ENCODE results near the gene NPY4R2.
"Not testable (repeated sequence)": the region's sequence is repeated elsewhere in the genome, so short reads cannot be mapped to it uniquely, and the experiment has no call there.

The NPY4R2 gene

GRCh38 chr10:47894571-47894970, 23.9 kb upstream of the NPY4R2 start:
- not testable (repeated sequence) for H3K27ac ChIP-seq (ENCODE audit: insufficient read depth, low read length, poor library complexity, severe bottlenecking); H3K4me3 ChIP-seq (ENCODE audit: insufficient read depth, low read depth, low read length, poor library complexity, severe bottlenecking); H3K4me1 ChIP-seq (ENCODE audit: control insufficient read depth, insufficient read depth, low read length, poor library complexity, severe bottlenecking); H3K36me3 ChIP-seq (ENCODE audit: control insufficient read depth, insufficient read depth, low read length); H3K27me3 ChIP-seq (replicated peaks; ENCODE audit: control insufficient read depth, insufficient read depth, low read length, poor library complexity, severe bottlenecking); H3K9me3 ChIP-seq (ENCODE audit: control insufficient read depth, low read length); DNase-seq

DNA sequence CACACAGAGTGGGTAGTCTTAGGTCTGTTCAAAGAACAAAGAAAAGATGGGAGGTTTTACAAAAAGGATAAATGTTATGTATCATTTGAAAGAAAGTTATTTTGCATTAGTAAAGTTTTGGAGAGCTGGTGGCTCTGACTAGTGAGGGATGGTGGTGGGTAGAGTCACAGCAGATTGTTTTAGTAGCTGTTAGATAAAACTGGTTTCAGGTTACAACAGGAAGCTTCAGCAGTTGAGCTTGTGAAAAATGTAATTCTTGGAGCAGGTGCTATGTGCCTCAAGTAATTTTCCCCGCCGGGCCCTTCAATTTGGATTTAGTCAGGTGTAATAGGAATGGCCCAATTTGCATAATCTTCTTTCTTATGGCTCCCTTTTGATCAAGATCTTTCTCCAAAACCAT, 20.6 kb upstream of the NPY4R2 start:
- DNase-seq; H3K27me3 ChIP-seq (replicated peaks; ENCODE audit: control insufficient read depth, insufficient read depth, low read length, poor library complexity, severe bottlenecking); H3K36me3 ChIP-seq (ENCODE audit: control insufficient read depth, insufficient read depth, low read length): not testable (repeated sequence)

GRCh38 chr10:47909333-47909732, 9.1 kb upstream of the NPY4R2 start:
- H3K4me3 ChIP-seq (ENCODE audit: insufficient read depth, low read depth, low read length, poor library complexity, severe bottlenecking); H3K36me3 ChIP-seq (ENCODE audit: control insufficient read depth, insufficient read depth, low read length); H3K9me3 ChIP-seq (ENCODE audit: control insufficient read depth, low read length); DNase-seq; H3K4me1 ChIP-seq (ENCODE audit: control insufficient read depth, insufficient read depth, low read length, poor library complexity, severe bottlenecking); H3K27me3 ChIP-seq (replicated peaks; ENCODE audit: control insufficient read depth, insufficient read depth, low read length, poor library complexity, severe bottlenecking); H3K27ac ChIP-seq (ENCODE audit: insufficient read depth, low read length, poor library complexity, severe bottlenecking): not testable (repeated sequence)

More for the DNA sequence above, 20.6 kb upstream of the NPY4R2 start:
- not testable (repeated sequence) for H3K9me3 ChIP-seq (ENCODE audit: control insufficient read depth, low read length); H3K4me1 ChIP-seq (ENCODE audit: control insufficient read depth, insufficient read depth, low read length, poor library complexity, severe bottlenecking); H3K27ac ChIP-seq (ENCODE audit: insufficient read depth, low read length, poor library complexity, severe bottlenecking); H3K4me3 ChIP-seq (ENCODE audit: insufficient read depth, low read depth, low read length, poor library complexity, severe bottlenecking)

GRCh38 chr10:47910486-47910885, 8.0 kb upstream of the NPY4R2 start:
- not testable (repeated sequence) for H3K27ac ChIP-seq (ENCODE audit: insufficient read depth, low read length, poor library complexity, severe bottlenecking); H3K4me3 ChIP-seq (ENCODE audit: insufficient read depth, low read depth, low read length, poor library complexity, severe bottlenecking); H3K4me1 ChIP-seq (ENCODE audit: control insufficient read depth, insufficient read depth, low read length, poor library complexity, severe bottlenecking); H3K36me3 ChIP-seq (ENCODE audit: control insufficient read depth, insufficient read depth, low read length); DNase-seq; H3K9me3 ChIP-seq (ENCODE audit: control insufficient read depth, low read length); H3K27me3 ChIP-seq (replicated peaks; ENCODE audit: control insufficient read depth, insufficient read depth, low read length, poor library complexity, severe bottlenecking)

GRCh38 chr10:47914052-47914451, 4.4 kb upstream of the NPY4R2 start:
- not testable (repeated sequence) for H3K9me3 ChIP-seq (ENCODE audit: control insufficient read depth, low read length); H3K36me3 ChIP-seq (ENCODE audit: control insufficient read depth, insufficient read depth, low read length); H3K4me3 ChIP-seq (ENCODE audit: insufficient read depth, low read depth, low read length, poor library complexity, severe bottlenecking); H3K27me3 ChIP-seq (replicated peaks; ENCODE audit: control insufficient read depth, insufficient read depth, low read length, poor library complexity, severe bottlenecking); DNase-seq; H3K27ac ChIP-seq (ENCODE audit: insufficient read depth, low read length, poor library complexity, severe bottlenecking); H3K4me1 ChIP-seq (ENCODE audit: control insufficient read depth, insufficient read depth, low read length, poor library complexity, severe bottlenecking)

GRCh38 chr10:47915849-47916548, 2.5 kb upstream of the NPY4R2 start:
- H3K4me3 ChIP-seq (ENCODE audit: insufficient read depth, low read depth, low read length, poor library complexity, severe bottlenecking); H3K36me3 ChIP-seq (ENCODE audit: control insufficient read depth, insufficient read depth, low read length); H3K27ac ChIP-seq (ENCODE audit: insufficient read depth, low read length, poor library complexity, severe bottlenecking); DNase-seq; H3K9me3 ChIP-seq (ENCODE audit: control insufficient read depth, low read length); H3K4me1 ChIP-seq (ENCODE audit: control insufficient read depth, insufficient read depth, low read length, poor library complexity, severe bottlenecking); H3K27me3 ChIP-seq (replicated peaks; ENCODE audit: control insufficient read depth, insufficient read depth, low read length, poor library complexity, severe bottlenecking): not testable (repeated sequence)

DNA sequence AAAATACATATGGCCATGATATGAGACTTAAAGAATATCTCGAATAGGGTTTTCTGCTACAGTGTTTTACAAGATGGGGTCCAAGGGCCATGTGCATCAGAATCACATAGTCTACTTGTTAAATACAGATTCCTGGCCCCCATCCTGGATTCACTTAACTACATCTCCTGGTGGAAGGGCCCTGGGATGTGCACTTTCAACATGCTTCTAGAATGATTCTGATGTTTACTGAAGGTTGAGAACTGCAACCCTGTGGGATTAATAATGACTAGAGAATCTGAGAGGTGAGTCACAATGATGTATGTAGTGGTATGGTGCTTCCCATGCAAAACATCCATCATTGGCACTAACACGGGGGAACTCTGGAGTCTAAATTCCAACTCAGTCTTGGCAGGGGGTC, 2.1 kb downstream of the NPY4R2 start:
- DNase-seq; H3K36me3 ChIP-seq (ENCODE audit: control insufficient read depth, insufficient read depth, low read length); H3K27me3 ChIP-seq (replicated peaks; ENCODE audit: control insufficient read depth, insufficient read depth, low read length, poor library complexity, severe bottlenecking); H3K4me3 ChIP-seq (ENCODE audit: insufficient read depth, low read depth, low read length, poor library complexity, severe bottlenecking); H3K4me1 ChIP-seq (ENCODE audit: control insufficient read depth, insufficient read depth, low read length, poor library complexity, severe bottlenecking); H3K9me3 ChIP-seq (ENCODE audit: control insufficient read depth, low read length); H3K27ac ChIP-seq (ENCODE audit: insufficient read depth, low read length, poor library complexity, severe bottlenecking): not testable (repeated sequence)

DNA sequence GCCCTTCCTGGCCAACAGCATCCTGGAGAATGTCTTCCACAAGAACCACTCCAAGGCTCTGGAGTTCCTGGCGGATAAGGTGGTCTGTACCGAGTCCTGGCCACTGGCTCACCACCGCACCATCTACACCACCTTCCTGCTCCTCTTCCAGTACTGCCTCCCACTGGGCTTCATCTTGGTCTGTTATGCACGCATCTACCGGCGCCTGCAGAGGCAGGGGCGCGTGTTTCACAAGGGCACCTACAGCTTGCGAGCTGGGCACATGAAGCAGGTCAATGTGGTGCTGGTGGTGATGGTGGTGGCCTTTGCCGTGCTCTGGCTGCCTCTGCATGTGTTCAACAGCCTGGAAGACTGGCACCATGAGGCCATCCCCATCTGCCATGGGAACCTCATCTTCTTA, 4.0 kb downstream of the NPY4R2 start:
- not testable (repeated sequence) for DNase-seq; H3K4me1 ChIP-seq (ENCODE audit: control insufficient read depth, insufficient read depth, low read length, poor library complexity, severe bottlenecking); H3K4me3 ChIP-seq (ENCODE audit: insufficient read depth, low read depth, low read length, poor library complexity, severe bottlenecking)

GRCh38 chr10:47924628-47925027, 6.2 kb downstream of the NPY4R2 start:
- not testable (repeated sequence) for H3K36me3 ChIP-seq (ENCODE audit: control insufficient read depth, insufficient read depth, low read length); H3K9me3 ChIP-seq (ENCODE audit: control insufficient read depth, low read length); H3K27me3 ChIP-seq (replicated peaks; ENCODE audit: control insufficient read depth, insufficient read depth, low read length, poor library complexity, severe bottlenecking); DNase-seq; H3K27ac ChIP-seq (ENCODE audit: insufficient read depth, low read length, poor library complexity, severe bottlenecking); H3K4me1 ChIP-seq (ENCODE audit: control insufficient read depth, insufficient read depth, low read length, poor library complexity, severe bottlenecking); H3K4me3 ChIP-seq (ENCODE audit: insufficient read depth, low read depth, low read length, poor library complexity, severe bottlenecking)

More for the DNA sequence above, 4.0 kb downstream of the NPY4R2 start:
- not testable (repeated sequence) for H3K9me3 ChIP-seq (ENCODE audit: control insufficient read depth, low read length); H3K27me3 ChIP-seq (replicated peaks; ENCODE audit: control insufficient read depth, insufficient read depth, low read length, poor library complexity, severe bottlenecking); H3K27ac ChIP-seq (ENCODE audit: insufficient read depth, low read length, poor library complexity, severe bottlenecking); H3K36me3 ChIP-seq (ENCODE audit: control insufficient read depth, insufficient read depth, low read length)

DNA sequence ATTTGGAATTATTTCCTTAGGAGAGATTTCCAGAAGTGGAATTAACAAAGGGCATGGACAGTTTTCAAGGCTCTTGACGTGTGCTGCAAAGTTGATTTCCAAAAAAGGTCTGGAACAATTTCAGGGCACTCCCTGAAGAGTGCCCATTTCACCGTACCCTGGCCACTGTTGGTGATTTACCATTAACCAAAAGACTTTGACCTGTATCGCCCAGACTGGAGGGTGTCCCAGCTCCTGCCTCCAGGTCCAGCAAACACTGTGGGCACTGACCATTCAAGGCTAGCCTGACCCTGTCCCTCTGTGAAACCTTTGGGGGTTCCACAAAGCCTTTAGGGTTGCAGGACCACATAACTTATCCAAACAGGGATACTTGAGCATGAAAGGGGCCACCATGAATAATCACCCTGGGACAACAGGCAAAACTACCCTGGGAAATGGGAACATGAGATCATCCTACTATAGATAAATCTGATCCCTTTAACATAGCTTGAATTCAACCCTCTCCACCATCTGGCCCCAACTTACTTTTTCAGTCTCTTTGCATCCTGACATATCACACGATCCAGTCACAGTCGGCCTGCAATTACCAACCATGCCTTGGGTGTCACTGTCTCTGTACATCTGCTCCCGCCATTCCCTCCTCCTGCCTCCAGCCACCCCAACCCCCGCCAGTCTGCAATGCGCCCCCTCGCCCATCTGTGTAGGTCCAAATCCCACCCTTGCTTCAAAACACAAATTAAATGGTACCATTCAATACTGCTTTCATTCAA, 8.9 kb downstream of the NPY4R2 start:
- H3K27me3 ChIP-seq (replicated peaks; ENCODE audit: control insufficient read depth, insufficient read depth, low read length, poor library complexity, severe bottlenecking), result not testable (repeated sequence)

More for the DNA sequence above, 8.9 kb downstream of the NPY4R2 start:
- DNase-seq; H3K27ac ChIP-seq (ENCODE audit: insufficient read depth, low read length, poor library complexity, severe bottlenecking); H3K4me3 ChIP-seq (ENCODE audit: insufficient read depth, low read depth, low read length, poor library complexity, severe bottlenecking); H3K9me3 ChIP-seq (ENCODE audit: control insufficient read depth, low read length); H3K4me1 ChIP-seq (ENCODE audit: control insufficient read depth, insufficient read depth, low read length, poor library complexity, severe bottlenecking); H3K36me3 ChIP-seq (ENCODE audit: control insufficient read depth, insufficient read depth, low read length): not testable (repeated sequence)
